Effector CD8-positive, alpha-beta T cell (primary cell): ENCODE results near the gene TTC39C.
"Not testable (repeated sequence)": the region's sequence is repeated elsewhere in the genome, so short reads cannot be mapped to it uniquely, and the experiment has no call there.

ENCODE experiments used
- DNase-seq: peaks from one replicate; lab custom pipeline; 2025; lab: John Stamatoyannopoulos, UW

TTC39C gene

GRCh38 chr18:24136967-24137373 is 122.4 kb downstream of the TTC39C start:
- no peak for DNase-seq

GRCh38 chr18:24138409-24138788 is 123.8 kb downstream of the TTC39C start:
- no peak for DNase-seq

- DNase-seq = peak; percentile 79
Measured at GRCh38 chr18:24138789-24139616, 124.4 kb downstream of the TTC39C start, which contains the start of gene CABYR. Gene CABYR, plus strand, starts transcription at chr18:24139062. Its CDS starts 4,053 bp downstream, at chr18:24143115.

- no peak for DNase-seq
Measured at GRCh38 chr18:24140697-24141096, 126.1 kb downstream of the TTC39C start.

- DNase-seq = no peak
Measured at GRCh38 chr18:24142376-24142775, 127.8 kb downstream of the TTC39C start.

- DNase-seq = not testable (repeated sequence)
Measured at GRCh38 chr18:24149591-24149990, 135.0 kb downstream of the TTC39C start.

- no peak for DNase-seq
Measured at GRCh38 chr18:24153397-24153796, 138.8 kb downstream of the TTC39C start.

- DNase-seq = no peak
Measured at GRCh38 chr18:24157855-24158254, 143.3 kb downstream of the TTC39C start.

GRCh38 chr18:24160086-24160485 is 145.5 kb downstream of the TTC39C start:
- no peak for DNase-seq

- no peak for DNase-seq
Measured at GRCh38 chr18:24161304-24161703, 146.8 kb downstream of the TTC39C start.

GRCh38 chr18:24168496-24168895 is 153.9 kb downstream of the TTC39C start:
- no peak for DNase-seq

- DNase-seq = no peak
Measured at GRCh38 chr18:24170360-24170759, 155.8 kb downstream of the TTC39C start.

- no peak for DNase-seq
Measured at GRCh38 chr18:24173997-24174396, 159.4 kb downstream of the TTC39C start.

GRCh38 chr18:24176727-24177416 is 162.3 kb downstream of the TTC39C start:
- DNase-seq = no peak

- DNase-seq = no peak
Measured at GRCh38 chr18:24177499-24178133, 163.1 kb downstream of the TTC39C start.

GRCh38 chr18:24180048-24180447 is 165.5 kb downstream of the TTC39C start:
- DNase-seq = no peak

GRCh38 chr18:24181806-24182205 is 167.3 kb downstream of the TTC39C start:
- no peak for DNase-seq
